Heart left ventricle (tissue), 16 donors: ENCODE results near the gene UBXN1. TPM values are rescaled to one million over a fixed set of nuclear protein-coding genes. Genes with fewer than 3 reads are reported as not detected.
A peak's percentile ranks its signal among the peaks of the same experiment; 100 is the strongest.

Experiments used
- ATAC-seq, 4 donors: fragments of 200-7000 bp; cut with Tn5 transposase; one replicate each; pipeline ENCODE4 v1.9.1; 2020 to 2022; ENCODE audit warnings: moderate library complexity in 4 of 4, mild to moderate bottlenecking in 3 of 4, moderate number of reproducible peaks in 1 of 4
- DNase-seq, 5 donors: peaks; one replicate each; pipeline ENCODE4 v3.0.0-alpha.2; 2020
- H3K27ac ChIP-seq, 12 donors: fragments of 200-600 bp; sonication (generic) in 4 of 12; one replicate each; pipeline versions ENCODE4 v1.5.0 to v1.8.0; 2016 to 2022; ENCODE audit warnings: mild to moderate bottlenecking in 2 of 12
- H3K27me3 ChIP-seq, 9 donors: fragments of 200-600 bp; sonication (generic) in 2 of 9; one replicate each; pipeline versions ENCODE4 v1.5.1 to v1.8.0; 2016 to 2022; ENCODE audit warnings: mild to moderate bottlenecking in 3 of 9
- H3K36me3 ChIP-seq, 9 donors: fragments of 200-600 bp; sonication (generic) in 2 of 9; one replicate each; pipeline versions ENCODE4 v1.5.0 to v1.8.0; 2018 to 2022; ENCODE audit warnings: mild to moderate bottlenecking in 2 of 9
- H3K4me1 ChIP-seq, 12 donors: fragments of 200-600 bp; sonication (generic) in 4 of 12; one replicate each; pipeline versions ENCODE4 v1.5.0 to v1.8.0; 2016 to 2022; ENCODE audit warnings: mild to moderate bottlenecking in 3 of 12
- H3K4me3 ChIP-seq, 12 donors: fragments of 200-600 bp; sonication (generic) in 4 of 12; one replicate each; pipeline versions ENCODE4 v1.5.0 to v1.8.0; 2017 to 2022; ENCODE audit warnings: mild to moderate bottlenecking in 9 of 12, moderate library complexity in 4 of 12
- H3K9me3 ChIP-seq, 12 donors: fragments of 200-600 bp; sonication (generic) in 4 of 12; one replicate each; pipeline versions ENCODE4 v1.5.0 to v1.8.0; 2016 to 2022; ENCODE audit warnings: mild to moderate bottlenecking in 1 of 12
- POLR2A ChIP-seq, 2 donors: fragments of 450-650 bp; IDR thresholded peaks; one replicate each; pipeline ENCODE4 v1.6.1; 2017; ENCODE audit warnings: antibody characterized with exemption in 2 of 2, mild to moderate bottlenecking in 2 of 2, moderate library complexity in 2 of 2
- WGBS, 4 donors: extraction: QIAGEN DNeasy Blood & Tissue Kit in 2 of 4; methylation state at CpG; one replicate each; pipeline versions ENCODE4 v1.1.5 to v1.1.7; 2013 to 2018; 5-methylcytosine and 5-hydroxymethylcytosine counted together
- intact Hi-C, 10 donors: fragments of 100-400 bp; cut with DNase I; formaldehyde crosslinking; loops; one replicate each; pipeline versions ENCODE4 v1.11.1 to v1.14.2; 2022
- polyA plus RNA-seq, 2 donors: library from polyadenylated mRNA; stranded (reverse); fragments of 200-250 nt; gene quantifications; one replicate each; pipeline ENCODE4 v1.2.3, GENCODE V29; 2013
- total RNA-seq, 9 donors: library from RNA; depleted of rRNA in 2 of 9; stranded (reverse); fragments of >200 nt in 2 of 9; fragmentation: NEBNext Ultra II Directional in 3 of 9; extraction: Animal tissue kit (Norgen Biotek cat#: 25700) in 3 of 9; gene quantifications; one replicate each; pipeline versions ENCODE4 v1.1.0 to v1.2.4, GENCODE V29; 2016 to 2023
- TF ChIP-seq, protein P1 (sequence below), 12 donors: fragments of 200-600 bp; sonication (generic) in 4 of 12; IDR thresholded peaks; one replicate each; pipeline versions ENCODE4 v1.5.0 to v1.8.0; 2018 to 2022; ENCODE audit warnings: antibody characterized with exemption in 12 of 12, mild to moderate bottlenecking in 5 of 12
- donor health status: ischemic (EF 13 %, LVEDD 7.1; RV severe dilation, severe dysfunction).
- donor health status: healthy with polysubstance abuse.
- donor health status: DM: no; HTN: yes; CAD: no.
- donor health status: DM: no; HTN: no; CAD: no.
- donor health status: ischemic (EF 25% LVEDD 6.9; RV normal size, moderate dysfunction).
- donor health status: ischemic (EF 25% LVEDD 5.7; RV mildly dilated, moderate dysfunction).
- donor health status: healthy.
- donor health status: DM: yes; HTN: yes; CAD: no.
- donor health status: ischemic (EF 35%, LVEDD 5.7; RV mildly dilated, moderate dysfunction).
- donor health status: nonischemic (EF 11% LVEDD 7.7; RV severe dilation, severe dysfunction).
- donor health status: DM: yes; HTN: yes; CAD: no.
- donor health status: PGD.
- donor health status: ischemic (EF 29% LVEDD 5.4; RV normal size, mild dysfunction).
- donor health status: nonischemic (EF 23%, LVEDD 6.1; RV moderate dilation, normal function).

The UBXN1 gene
- total and polyA plus RNA-seq, 11 donors = 69.2 to 188 (median 83.2) TPM

- WGBS, 4 donors = 72 to 80% (median 77%) methylated on average over 4 of the region's 4 CpGs
- peak overlapping the region in 7 of 12 donors; percentile 4 to 97 (median 10) for H3K27ac ChIP-seq
- intact Hi-C loops = loop anchor here in 2 of 10 donors (5.0 kb wide), 1 partner anchor 38 kb away; the partner anchor contains the start of genes BSCL2 (in 2 of the 2) and GNG3 (in 2 of the 2)
- H3K36me3 ChIP-seq = peaks cover 0 to 34% (median 28%) of the 10 kb centered on the region in 9 donors
- peaks cover 5 to 63% (median 43%) of the 10 kb centered on the region in 12 donors for H3K4me1 ChIP-seq
- TF ChIP-seq, protein P1, sequence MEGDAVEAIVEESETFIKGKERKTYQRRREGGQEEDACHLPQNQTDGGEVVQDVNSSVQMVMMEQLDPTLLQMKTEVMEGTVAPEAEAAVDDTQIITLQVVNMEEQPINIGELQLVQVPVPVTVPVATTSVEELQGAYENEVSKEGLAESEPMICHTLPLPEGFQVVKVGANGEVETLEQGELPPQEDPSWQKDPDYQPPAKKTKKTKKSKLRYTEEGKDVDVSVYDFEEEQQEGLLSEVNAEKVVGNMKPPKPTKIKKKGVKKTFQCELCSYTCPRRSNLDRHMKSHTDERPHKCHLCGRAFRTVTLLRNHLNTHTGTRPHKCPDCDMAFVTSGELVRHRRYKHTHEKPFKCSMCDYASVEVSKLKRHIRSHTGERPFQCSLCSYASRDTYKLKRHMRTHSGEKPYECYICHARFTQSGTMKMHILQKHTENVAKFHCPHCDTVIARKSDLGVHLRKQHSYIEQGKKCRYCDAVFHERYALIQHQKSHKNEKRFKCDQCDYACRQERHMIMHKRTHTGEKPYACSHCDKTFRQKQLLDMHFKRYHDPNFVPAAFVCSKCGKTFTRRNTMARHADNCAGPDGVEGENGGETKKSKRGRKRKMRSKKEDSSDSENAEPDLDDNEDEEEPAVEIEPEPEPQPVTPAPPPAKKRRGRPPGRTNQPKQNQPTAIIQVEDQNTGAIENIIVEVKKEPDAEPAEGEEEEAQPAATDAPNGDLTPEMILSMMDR (IDR thresholded peaks at IDR 0.05) = no peak
- no peak for TF ChIP-seq POLR2A (IDR thresholded peaks at IDR 0.05)
- peak in 2 of 5 donors; percentile 14 to 29 for DNase-seq
- no peak overlapping the region for H3K4me3 ChIP-seq
- no peak for ATAC-seq
- H3K9me3 ChIP-seq = no peaks in the 10 kb centered on the region
- no peaks in the 10 kb centered on the region for H3K27me3 ChIP-seq
Observed at GRCh38 chr11:62669420-62670161, 9.3 kb downstream of the UBXN1 start.

DNA sequence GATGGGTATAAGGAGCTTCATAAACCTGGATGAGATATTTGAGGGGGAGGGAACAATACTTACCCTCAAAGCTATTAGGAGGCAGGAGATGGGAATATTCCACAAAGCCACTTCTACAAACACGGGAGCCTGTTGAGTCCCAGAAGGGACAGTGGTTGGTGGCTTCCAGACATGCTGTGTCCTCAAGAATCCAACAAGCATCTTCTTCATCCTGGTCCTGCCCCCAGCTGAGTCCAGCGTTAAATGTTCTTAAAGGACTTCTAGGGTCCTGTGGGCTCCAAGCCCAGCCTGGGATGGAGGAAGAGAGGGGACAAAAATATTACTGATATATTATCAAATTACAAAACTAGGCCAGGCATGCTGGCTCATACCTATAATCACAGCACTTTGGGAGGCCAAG lies 11.4 kb downstream of the UBXN1 start:
- TF ChIP-seq, protein P1 (IDR thresholded peaks at IDR 0.05) = no peak
- peaks cover 0 to 27% (median 20%) of the 10 kb centered on the region in 9 donors for H3K36me3 ChIP-seq
- H3K27me3 ChIP-seq = no peaks in the 10 kb centered on the region
- H3K4me1 ChIP-seq = peaks cover 5 to 59% (median 43%) of the 10 kb centered on the region in 12 donors
- no peaks in the 10 kb centered on the region for H3K9me3 ChIP-seq
- H3K27ac ChIP-seq = peak overlapping the region in 1 of 12 donors; percentile 89
- ATAC-seq (no peak), DNase-seq (peak in 2 of 5 donors; percentile 2 to 20)
- intact Hi-C loops = loop anchor here in 1 of 10 donors (5.0 kb wide), 1 partner anchor 40 kb away; the partner anchor contains the start of genes BSCL2 and GNG3
- H3K4me3 ChIP-seq = no peak overlapping the region
- 61 to 86% (median 73%) methylated on average over 2 of the region's 2 CpGs for WGBS, 4 donors

DNA sequence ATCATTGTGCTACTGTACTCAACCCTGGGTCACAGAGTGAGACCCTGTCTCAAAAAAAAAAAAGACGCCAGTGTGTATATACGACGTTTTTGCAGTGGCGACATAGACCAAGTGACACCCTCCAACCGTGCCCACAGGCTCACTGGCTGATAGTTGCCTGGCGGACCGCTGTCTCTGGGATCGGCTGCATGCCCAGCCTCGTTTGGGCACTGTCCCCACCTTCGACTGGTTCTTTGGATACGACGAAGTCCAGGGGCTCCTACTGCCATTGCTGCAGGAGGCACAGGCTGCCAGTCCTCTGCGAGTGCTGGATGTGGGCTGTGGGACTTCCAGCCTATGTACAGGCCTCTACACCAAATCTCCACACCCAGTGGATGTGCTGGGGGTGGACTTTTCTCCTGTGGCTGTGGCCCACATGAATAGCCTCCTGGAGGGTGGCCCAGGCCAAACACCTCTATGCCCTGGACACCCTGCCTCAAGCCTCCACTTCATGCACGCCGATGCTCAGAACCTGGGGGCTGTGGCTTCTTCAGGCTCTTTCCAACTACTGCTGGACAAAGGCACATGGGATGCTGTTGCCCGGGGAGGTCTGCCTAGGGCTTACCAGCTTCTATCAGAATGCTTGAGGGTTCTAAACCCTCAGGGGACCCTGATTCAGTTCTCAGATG lies 12.5 kb downstream of the UBXN1 start:
- Histone ChIP-seq H3K4me3 (peak overlapping the region; percentile 53 to 92 (median 83)), H3K36me3 (peaks cover 0 to 36% (median 27%) of the 10 kb centered on the region in 9 donors), H3K9me3 (no peaks in the 10 kb centered on the region), H3K4me1 (peaks cover 5 to 55% (median 41%) of the 10 kb centered on the region in 12 donors), H3K27me3 (no peaks in the 10 kb centered on the region), H3K27ac (peak overlapping the region; percentile 30 to 98 (median 88))
- 48 to 54% (median 49%) methylated on average over 11 to 16 of the region's 16 CpGs for WGBS, 4 donors
- ATAC-seq (peak in 1 of 4 donors; percentile 0), DNase-seq (peak in 2 of 5 donors; percentile 34 to 60)
- intact Hi-C loops = loop anchor here in 1 of 10 donors (5.0 kb wide), 1 partner anchor 41 kb away; the partner anchor contains the start of genes BSCL2 and GNG3
- TF ChIP-seq, protein P1 (IDR thresholded peaks at IDR 0.05) = no peak
